ENCODE measurements around the gene CTNNA3. TPM values are rescaled to one million over a fixed set of nuclear protein-coding genes. Genes with fewer than 3 reads are reported as not detected.

CTNNA3 gene
- polyA plus RNA-seq, 1 donor from 2014 or later, result 0.14 TPM

DNA sequence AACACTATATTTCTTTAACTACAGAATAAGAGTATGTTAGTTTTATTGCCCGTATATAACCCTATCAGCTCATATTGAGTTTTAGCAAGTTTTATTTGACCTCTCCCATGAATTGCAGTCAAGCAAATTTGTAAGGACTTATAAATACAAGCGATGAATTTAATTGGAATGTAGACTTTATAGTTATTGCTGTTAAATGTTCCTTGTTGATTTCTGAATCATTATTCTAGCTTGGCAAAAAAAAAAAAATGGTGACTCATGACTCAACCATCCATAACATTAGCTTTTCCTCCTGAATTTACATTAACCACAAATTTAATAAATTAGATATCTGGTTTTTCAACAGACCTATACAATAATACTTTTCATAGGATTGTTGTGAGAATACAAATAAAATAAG is 1104.1 kb downstream of the CTNNA3 start:
- no peak overlapping the region for H3K4me3 ChIP-seq (ENCODE audit: low read length)

GRCh38 chr10:66587680-66588050 is 1108.3 kb downstream of the CTNNA3 start:
- Histone ChIP-seq H3K27me3 (ENCODE audit: insufficient read depth, low read depth, low read length) (no peaks in the 10 kb centered on the region), H3K9me2 (ENCODE audit: insufficient read depth, low read length) (no peaks in the 10 kb centered on the region), H3K9me3 (ENCODE audit: low read length) (no peaks in the 10 kb centered on the region), H3K4me2 (ENCODE audit: low read length) (no peak overlapping the region), H3K9ac (ENCODE audit: low read length) (no peak overlapping the region), H3K4me3 (ENCODE audit: low read length) (no peak overlapping the region), H4K20me1 (ENCODE audit: insufficient read depth) (no peaks in the 10 kb centered on the region), H3K27ac (ENCODE audit: low read length) (no peak overlapping the region), H3K36me3 (ENCODE audit: insufficient read depth, low read length) (no peaks in the 10 kb centered on the region), H3K79me2 (replicated peaks; ENCODE audit: insufficient read depth, low read length) (no peaks in the 10 kb centered on the region), H2AFZ (ENCODE audit: low read depth, low read length) (no peak overlapping the region), H3F3A (ENCODE audit: insufficient read depth, low read length, poor library complexity, severe bottlenecking) (no peaks in the 10 kb centered on the region)
- no peak for TF ChIP-seq SMC3 (conservative IDR thresholded peaks at IDR 0.05; ENCODE audit: poor library complexity)
- no peak for TF ChIP-seq EP300 (conservative IDR thresholded peaks at IDR 0.05; ENCODE audit: poor library complexity, severe bottlenecking)
- TF ChIP-seq MXI1 (conservative IDR thresholded peaks at IDR 0.05; ENCODE audit: poor library complexity, severe bottlenecking), result no peak
- TF ChIP-seq POLR2AphosphoS5 (IDR thresholded peaks at IDR 0.05), result no peak
- TF ChIP-seq TAF1 (IDR thresholded peaks at IDR 0.05; ENCODE audit: low read depth), result no peak
- no peak for TF ChIP-seq CTCF (IDR thresholded peaks at IDR 0.05; ENCODE audit: poor library complexity, severe bottlenecking)
- no peak for TF ChIP-seq EZH2 (IDR thresholded peaks at IDR 0.05; ENCODE audit: borderline replicate concordance, insufficient read depth, low read length, poor library complexity, severe bottlenecking)
- TF ChIP-seq, protein P1, sequence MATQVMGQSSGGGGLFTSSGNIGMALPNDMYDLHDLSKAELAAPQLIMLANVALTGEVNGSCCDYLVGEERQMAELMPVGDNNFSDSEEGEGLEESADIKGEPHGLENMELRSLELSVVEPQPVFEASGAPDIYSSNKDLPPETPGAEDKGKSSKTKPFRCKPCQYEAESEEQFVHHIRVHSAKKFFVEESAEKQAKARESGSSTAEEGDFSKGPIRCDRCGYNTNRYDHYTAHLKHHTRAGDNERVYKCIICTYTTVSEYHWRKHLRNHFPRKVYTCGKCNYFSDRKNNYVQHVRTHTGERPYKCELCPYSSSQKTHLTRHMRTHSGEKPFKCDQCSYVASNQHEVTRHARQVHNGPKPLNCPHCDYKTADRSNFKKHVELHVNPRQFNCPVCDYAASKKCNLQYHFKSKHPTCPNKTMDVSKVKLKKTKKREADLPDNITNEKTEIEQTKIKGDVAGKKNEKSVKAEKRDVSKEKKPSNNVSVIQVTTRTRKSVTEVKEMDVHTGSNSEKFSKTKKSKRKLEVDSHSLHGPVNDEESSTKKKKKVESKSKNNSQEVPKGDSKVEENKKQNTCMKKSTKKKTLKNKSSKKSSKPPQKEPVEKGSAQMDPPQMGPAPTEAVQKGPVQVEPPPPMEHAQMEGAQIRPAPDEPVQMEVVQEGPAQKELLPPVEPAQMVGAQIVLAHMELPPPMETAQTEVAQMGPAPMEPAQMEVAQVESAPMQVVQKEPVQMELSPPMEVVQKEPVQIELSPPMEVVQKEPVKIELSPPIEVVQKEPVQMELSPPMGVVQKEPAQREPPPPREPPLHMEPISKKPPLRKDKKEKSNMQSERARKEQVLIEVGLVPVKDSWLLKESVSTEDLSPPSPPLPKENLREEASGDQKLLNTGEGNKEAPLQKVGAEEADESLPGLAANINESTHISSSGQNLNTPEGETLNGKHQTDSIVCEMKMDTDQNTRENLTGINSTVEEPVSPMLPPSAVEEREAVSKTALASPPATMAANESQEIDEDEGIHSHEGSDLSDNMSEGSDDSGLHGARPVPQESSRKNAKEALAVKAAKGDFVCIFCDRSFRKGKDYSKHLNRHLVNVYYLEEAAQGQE (IDR thresholded peaks at IDR 0.05; ENCODE audit: borderline replicate concordance), result no peak
- no peak for TF ChIP-seq RAD21 (conservative IDR thresholded peaks at IDR 0.05)

More for the DNA sequence above, 1104.1 kb downstream of the CTNNA3 start:
- H2AFZ ChIP-seq (ENCODE audit: low read depth, low read length), result no peak overlapping the region
- H3K9me2 ChIP-seq (ENCODE audit: insufficient read depth, low read length), result no peaks in the 10 kb centered on the region
- no peak for TF ChIP-seq MXI1 (conservative IDR thresholded peaks at IDR 0.05; ENCODE audit: poor library complexity, severe bottlenecking)
- no peak for TF ChIP-seq TAF1 (IDR thresholded peaks at IDR 0.05; ENCODE audit: low read depth)
- TF ChIP-seq, protein P1 (IDR thresholded peaks at IDR 0.05; ENCODE audit: borderline replicate concordance), result no peak
- no peak for TF ChIP-seq POLR2AphosphoS5 (IDR thresholded peaks at IDR 0.05)
- no peak for TF ChIP-seq EZH2 (IDR thresholded peaks at IDR 0.05; ENCODE audit: borderline replicate concordance, insufficient read depth, low read length, poor library complexity, severe bottlenecking)
- no peak overlapping the region for H3K4me2 ChIP-seq (ENCODE audit: low read length)
- no peaks in the 10 kb centered on the region for H4K20me1 ChIP-seq (ENCODE audit: insufficient read depth)
- no peak overlapping the region for H3K27ac ChIP-seq (ENCODE audit: low read length)
- H3K9me3 ChIP-seq (ENCODE audit: low read length), result no peaks in the 10 kb centered on the region
- no peak overlapping the region for H3K9ac ChIP-seq (ENCODE audit: low read length)
- no peaks in the 10 kb centered on the region for H3K36me3 ChIP-seq (ENCODE audit: insufficient read depth, low read length)
- no peaks in the 10 kb centered on the region for H3K27me3 ChIP-seq (ENCODE audit: insufficient read depth, low read depth, low read length)
- H3K79me2 ChIP-seq (replicated peaks; ENCODE audit: insufficient read depth, low read length), result no peaks in the 10 kb centered on the region
- no peaks in the 10 kb centered on the region for H3F3A ChIP-seq (ENCODE audit: insufficient read depth, low read length, poor library complexity, severe bottlenecking)
